ENCODE measurements around the gene AKAP13.

AKAP13 gene

DNA sequence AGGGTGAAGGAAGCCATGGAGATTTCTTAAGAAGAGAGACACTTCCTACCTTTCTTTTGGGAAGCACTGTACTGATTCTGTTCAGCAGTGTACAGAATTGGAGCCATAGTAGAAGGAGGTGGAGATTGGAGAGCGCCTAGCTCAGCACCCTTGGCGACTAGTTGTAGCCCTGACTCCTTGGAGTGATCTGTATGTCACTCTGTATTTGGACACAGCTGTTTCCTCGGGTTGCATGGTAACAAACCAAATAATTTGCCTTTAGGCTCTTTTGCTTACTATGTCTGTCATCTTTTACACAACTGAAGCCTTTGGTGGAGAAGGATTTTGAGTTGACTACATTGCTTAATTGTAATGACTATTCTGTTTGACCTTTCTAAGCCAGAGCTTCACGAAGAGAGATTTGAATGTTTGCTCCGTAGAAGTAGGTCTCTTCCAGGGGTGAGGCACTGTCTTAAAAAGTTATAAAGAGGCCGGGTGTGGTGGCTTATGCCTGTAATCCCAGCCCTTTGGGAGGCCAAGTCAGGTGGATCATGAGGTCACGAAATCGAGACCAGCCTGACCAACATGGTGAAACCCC is 77.1 kb downstream of the AKAP13 start:
- Mint-ChIP-seq H3K27ac (no peak overlapping the region), H3K9me3 (peaks cover 2 to 4% of the 10 kb centered on the region in 2 donors), H3K4me3 (no peak overlapping the region), H3K4me1 (peaks cover 78% of the 10 kb centered on the region), H3K27me3 (no peaks in the 10 kb centered on the region)
- ATAC-seq (no peak), DNase-seq (no peak)

DNA sequence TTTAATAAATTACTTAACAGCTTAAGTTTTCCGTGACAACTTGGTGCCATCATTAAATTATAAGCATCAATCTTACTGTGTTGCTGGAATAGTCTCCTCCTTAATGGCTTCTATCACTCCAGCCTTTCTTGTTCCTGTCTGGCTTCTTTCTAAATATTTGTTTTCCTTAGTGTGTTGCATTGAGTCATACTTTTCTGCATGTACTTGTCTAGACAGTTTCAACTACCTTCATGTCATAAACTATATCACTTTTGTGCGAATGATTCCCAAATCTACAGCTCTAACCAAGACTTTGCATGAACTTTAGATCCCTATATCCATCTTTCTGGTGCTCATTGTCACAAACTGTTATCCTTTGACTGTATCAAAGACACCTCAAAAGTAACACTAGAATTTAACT is 78.4 kb downstream of the AKAP13 start:
- no peak overlapping the region for H3K27ac Mint-ChIP-seq
- H3K27me3 Mint-ChIP-seq = no peaks in the 10 kb centered on the region
- H3K4me1 Mint-ChIP-seq = peaks cover 77% of the 10 kb centered on the region
- H3K9me3 Mint-ChIP-seq = no peaks in the 10 kb centered on the region
- DNase-seq (no peak), ATAC-seq (no peak)
- no peak overlapping the region for H3K4me3 Mint-ChIP-seq

DNA sequence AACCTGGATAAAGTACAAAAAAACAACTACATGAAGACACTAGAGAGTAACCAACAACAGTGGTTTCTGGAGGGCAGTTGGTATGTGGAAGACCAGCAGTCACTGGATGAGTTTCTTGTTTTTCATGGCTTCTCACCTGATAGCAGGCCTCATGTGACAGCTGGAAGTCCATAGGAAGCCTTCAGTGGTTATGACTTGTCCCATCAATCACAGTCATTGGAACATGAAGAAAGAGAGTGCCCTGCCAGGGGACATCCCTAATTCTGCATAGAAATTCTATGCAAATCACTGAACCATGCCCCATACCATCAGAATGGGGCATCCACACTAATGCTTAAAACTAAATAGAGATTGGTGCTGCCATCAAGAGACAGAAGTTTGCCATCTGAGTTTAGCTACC is 81.6 kb downstream of the AKAP13 start:
- no peak overlapping the region for H3K27ac Mint-ChIP-seq
- ATAC-seq (peak; percentile 48), DNase-seq (no peak)
- H3K9me3 Mint-ChIP-seq = no peaks in the 10 kb centered on the region
- H3K4me3 Mint-ChIP-seq = no peak overlapping the region
- peaks cover 63% of the 10 kb centered on the region for H3K4me1 Mint-ChIP-seq
- H3K27me3 Mint-ChIP-seq = no peaks in the 10 kb centered on the region

DNA sequence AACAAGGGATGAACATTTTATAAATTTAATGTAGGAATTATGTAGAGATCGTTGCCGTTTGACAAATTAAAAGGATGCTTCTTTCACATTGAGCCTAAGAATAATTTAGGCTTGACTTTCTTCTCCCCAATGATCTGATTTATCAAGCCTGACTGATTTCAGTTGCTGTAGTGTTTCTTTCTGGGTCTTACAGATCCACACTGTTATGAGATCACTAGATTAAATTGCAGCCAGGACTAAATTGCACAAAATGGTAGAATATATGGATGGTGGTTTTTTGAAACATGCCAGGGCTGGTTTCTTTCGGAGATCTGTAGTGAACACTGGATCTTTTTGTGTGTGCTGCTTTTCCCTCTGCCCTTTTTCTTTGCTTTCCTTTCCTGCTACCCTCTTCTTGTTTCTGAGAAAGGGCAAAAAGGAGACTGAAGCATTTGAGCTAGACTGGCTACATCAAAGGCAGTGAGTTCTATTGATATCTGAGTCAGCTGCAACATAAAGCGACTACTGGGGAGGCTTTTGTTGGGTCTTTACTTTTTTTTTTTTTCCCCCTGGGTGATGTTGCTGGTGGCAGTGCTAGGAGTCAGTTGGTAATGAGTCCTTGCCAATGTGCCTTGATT is 83.0 kb downstream of the AKAP13 start:
- no peaks in the 10 kb centered on the region for H3K27me3 Mint-ChIP-seq
- H3K4me1 Mint-ChIP-seq = peaks cover 69% of the 10 kb centered on the region
- H3K27ac Mint-ChIP-seq = peak overlapping the region; percentile 58 to 59
- H3K9me3 Mint-ChIP-seq = no peaks in the 10 kb centered on the region
- ATAC-seq (peak; percentile 60), DNase-seq (no peak)
- peak overlapping the region; percentile 32 to 47 for H3K4me3 Mint-ChIP-seq

DNA sequence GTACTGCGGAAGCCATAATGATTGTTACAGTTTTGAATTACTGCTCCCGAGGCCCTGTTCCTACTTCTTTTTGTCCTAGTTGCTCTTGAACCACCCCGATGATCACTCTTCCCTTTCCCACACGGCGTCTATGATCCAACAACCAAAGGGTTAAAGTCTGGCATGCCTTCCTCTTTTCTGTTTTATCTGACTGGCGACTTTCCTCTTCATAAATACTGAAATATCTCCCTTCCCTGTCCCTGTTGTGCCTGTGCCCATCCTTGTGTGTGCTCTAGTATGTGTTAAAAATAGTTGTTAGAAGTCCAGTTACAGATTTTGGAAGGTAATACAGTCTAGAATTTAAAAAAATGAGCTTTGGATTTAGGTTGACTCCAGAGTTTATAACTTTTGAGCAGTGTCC is 83.6 kb downstream of the AKAP13 start:
- peak overlapping the region; percentile 32 to 47 for H3K4me3 Mint-ChIP-seq
- peak overlapping the region in 1 of 2 donors; percentile 58 for H3K27ac Mint-ChIP-seq
- no peak for ATAC-seq
- peaks cover 64% of the 10 kb centered on the region for H3K4me1 Mint-ChIP-seq
- H3K27me3 Mint-ChIP-seq = no peaks in the 10 kb centered on the region
- H3K9me3 Mint-ChIP-seq = no peaks in the 10 kb centered on the region
- DNase-seq = no peak

DNA sequence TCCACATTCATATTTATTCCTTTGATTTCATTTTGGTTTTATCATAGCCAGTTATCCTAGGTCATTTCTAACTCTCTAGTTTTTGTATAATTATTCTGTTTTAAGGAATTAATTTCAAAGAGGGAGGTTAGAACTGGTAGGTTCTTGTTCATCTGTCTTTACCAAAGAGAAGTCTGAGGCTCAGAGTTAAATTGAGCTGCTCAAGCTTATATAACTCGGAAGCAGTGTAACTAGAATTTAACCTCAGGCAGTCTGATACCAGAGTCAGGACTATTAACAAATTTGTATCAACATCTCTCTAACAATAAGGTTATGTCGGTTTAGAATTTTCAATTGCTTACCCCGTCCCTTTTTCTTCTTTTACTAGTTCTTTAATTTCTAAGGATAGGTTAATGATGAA is 84.1 kb downstream of the AKAP13 start:
- H3K27me3 Mint-ChIP-seq = no peaks in the 10 kb centered on the region
- ATAC-seq (no peak), DNase-seq (no peak)
- peaks cover 61% of the 10 kb centered on the region for H3K4me1 Mint-ChIP-seq
- H3K4me3 Mint-ChIP-seq = no peak overlapping the region
- H3K27ac Mint-ChIP-seq = no peak overlapping the region
- no peaks in the 10 kb centered on the region for H3K9me3 Mint-ChIP-seq

DNA sequence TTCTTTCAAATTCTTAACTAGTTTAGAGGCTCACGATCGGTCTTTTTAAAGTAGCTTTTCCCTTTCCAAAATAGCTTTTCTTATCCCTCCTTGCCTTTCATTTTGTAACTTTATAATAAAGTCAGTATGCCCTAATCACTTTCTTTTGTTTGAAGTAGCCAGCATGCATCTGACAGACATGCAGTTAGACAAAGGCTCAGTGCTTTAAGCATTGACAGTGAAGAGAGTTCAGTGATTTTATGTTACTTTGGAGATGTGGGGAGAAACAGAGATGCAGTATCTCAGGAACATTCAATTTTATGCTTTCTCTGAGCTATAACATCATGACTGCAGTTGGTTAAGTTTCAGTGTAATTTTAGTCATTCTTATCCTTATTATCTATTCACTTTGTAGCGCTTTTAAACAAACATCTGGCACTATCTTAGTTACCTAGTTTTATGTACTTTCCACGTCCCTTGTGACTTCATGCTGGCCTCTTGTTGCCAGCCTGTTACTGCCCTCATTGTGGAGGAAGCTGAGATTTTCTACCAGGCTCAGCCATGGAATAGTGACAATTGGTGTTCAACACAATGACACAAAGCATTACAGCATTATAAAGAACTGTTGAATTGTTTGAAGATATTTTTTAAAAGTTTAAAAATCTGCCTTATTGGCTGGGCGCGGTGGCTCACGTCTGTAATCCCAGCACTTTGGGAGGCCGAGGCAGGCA is 90.3 kb downstream of the AKAP13 start:
- Mint-ChIP-seq H3K4me3 (no peak overlapping the region), H3K27me3 (no peaks in the 10 kb centered on the region), H3K4me1 (peaks cover 50% of the 10 kb centered on the region), H3K9me3 (no peaks in the 10 kb centered on the region), H3K27ac (no peak overlapping the region)
- DNase-seq (no peak), ATAC-seq (no peak)

DNA sequence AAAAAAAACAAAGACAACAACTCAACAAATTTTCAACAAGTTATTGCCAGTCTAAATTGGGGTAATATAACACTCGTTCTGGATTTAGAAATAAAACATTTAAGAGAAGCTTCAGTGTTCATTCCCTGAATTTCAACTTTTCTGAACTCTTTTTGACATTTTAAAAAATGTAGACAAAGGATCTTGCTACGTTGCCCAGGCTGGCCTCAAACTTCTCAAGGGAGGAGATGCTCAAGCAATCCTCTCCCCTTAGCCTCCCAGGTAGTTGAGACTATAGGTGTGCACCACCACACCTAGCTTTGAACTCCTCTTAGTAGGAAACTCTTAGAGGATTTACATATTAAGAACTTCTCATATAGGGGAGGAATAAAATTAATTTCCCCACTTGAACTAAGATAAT is 91.9 kb downstream of the AKAP13 start:
- ATAC-seq (no peak), DNase-seq (no peak)
- Mint-ChIP-seq H3K27ac (no peak overlapping the region), H3K9me3 (no peaks in the 10 kb centered on the region), H3K27me3 (no peaks in the 10 kb centered on the region), H3K4me3 (no peak overlapping the region), H3K4me1 (peaks cover 56% of the 10 kb centered on the region)

DNA sequence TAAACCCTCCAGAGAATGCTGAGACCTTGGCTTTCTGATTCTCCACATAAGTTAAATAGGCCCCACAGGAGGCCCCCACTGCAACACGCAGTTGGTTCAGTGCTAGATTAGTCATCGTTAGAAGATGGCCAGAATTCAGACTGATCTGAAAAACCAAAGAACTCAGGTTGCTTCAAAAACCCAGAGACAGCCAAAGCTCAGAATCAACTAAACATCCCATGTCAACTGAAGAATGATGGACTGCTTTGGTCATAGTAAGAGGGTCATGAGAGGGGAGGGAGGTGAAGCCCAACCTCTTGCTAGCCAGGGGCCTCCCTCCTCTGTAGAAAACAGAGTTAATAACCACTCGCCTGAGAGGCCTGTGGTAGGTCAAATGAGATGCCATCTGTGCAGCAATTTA is 93.1 kb downstream of the AKAP13 start:
- Mint-ChIP-seq H3K4me3 (peak overlapping the region; percentile 16 to 17), H3K4me1 (peaks cover 54% of the 10 kb centered on the region), H3K9me3 (no peaks in the 10 kb centered on the region), H3K27ac (no peak overlapping the region), H3K27me3 (no peaks in the 10 kb centered on the region)
- peak in 1 of 2 donors; percentile 9 for DNase-seq
- peak; percentile 81 for ATAC-seq

DNA sequence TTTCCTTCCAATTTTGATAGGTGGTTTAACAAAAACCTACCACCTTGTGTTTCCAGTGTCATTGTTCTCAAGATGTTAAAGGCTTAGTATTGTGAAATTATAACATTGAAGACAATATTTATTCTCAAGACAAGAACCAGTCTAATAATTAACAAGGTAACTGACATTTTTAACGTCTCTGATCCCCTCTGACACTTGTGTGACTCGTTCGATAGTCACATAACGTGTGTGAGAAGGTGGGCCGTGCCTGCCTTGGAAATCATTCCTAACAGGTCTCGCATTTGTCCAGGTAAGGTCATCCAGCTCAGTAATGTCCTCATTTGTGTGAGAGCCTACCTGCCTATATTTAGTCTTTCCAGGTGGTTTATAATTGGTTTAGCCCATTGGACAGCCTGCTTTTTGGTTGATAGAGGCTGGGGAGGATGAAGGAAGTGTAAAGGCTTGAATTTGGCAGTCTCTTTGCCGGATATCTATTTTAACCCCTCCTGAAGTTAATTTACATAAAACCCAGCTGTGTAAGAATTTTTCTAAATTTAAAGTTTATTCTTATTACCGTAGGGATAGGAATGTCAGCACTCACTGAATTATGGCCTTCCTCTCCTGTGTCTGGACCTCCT is 94.4 kb downstream of the AKAP13 start:
- Mint-ChIP-seq H3K27ac (peak overlapping the region in 1 of 2 donors; percentile 56), H3K27me3 (no peaks in the 10 kb centered on the region), H3K4me3 (no peak overlapping the region), H3K9me3 (no peaks in the 10 kb centered on the region), H3K4me1 (peaks cover 64% of the 10 kb centered on the region)
- DNase-seq = no peak
- ATAC-seq = no peak

DNA sequence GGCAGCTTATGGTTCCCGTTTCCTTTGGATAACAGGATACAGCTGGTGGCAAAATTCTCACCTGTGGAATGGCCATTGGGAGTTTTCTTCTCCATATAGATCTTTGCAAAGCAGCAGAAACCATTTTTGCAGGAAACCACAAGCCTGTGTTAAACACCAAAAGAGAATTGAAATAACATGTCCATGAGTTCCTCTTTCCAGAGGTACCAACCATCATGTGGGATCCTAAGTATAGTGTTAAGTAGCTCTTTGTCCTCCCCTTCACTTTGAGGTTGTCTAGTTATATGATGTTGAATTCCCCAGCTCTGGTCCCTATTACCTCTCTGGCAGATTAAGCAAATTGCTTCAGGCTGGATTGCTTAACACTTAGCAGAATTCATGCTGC is 94.9 kb downstream of the AKAP13 start:
- no peaks in the 10 kb centered on the region for H3K9me3 Mint-ChIP-seq
- DNase-seq (no peak), ATAC-seq (no peak)
- H3K27ac Mint-ChIP-seq = no peak overlapping the region
- H3K27me3 Mint-ChIP-seq = no peaks in the 10 kb centered on the region
- H3K4me3 Mint-ChIP-seq = no peak overlapping the region
- peaks cover 64% of the 10 kb centered on the region for H3K4me1 Mint-ChIP-seq

DNA sequence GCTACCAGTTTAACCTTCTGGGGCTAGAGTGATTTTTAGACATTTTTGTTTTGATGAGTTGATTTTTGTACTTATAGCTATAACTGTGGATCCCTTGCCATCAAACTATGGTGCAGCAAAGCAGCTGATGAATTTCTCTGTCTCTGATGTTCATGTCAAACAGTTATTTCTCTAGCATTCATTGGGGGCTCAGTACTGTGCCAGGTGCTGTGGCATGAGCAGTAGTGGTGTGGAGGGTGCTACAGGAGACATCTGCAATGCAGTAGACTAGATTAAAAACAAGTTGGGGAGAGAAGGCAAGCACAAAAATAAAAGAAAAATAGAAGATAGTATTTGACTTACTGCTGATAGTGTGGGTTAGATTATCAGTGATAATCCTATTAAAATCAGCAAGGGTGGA is 95.3 kb downstream of the AKAP13 start:
- no peaks in the 10 kb centered on the region for H3K9me3 Mint-ChIP-seq
- no peaks in the 10 kb centered on the region for H3K27me3 Mint-ChIP-seq
- no peak overlapping the region for H3K4me3 Mint-ChIP-seq
- peaks cover 67% of the 10 kb centered on the region for H3K4me1 Mint-ChIP-seq
- H3K27ac Mint-ChIP-seq = no peak overlapping the region
- no peak for DNase-seq
- ATAC-seq = no peak

DNA sequence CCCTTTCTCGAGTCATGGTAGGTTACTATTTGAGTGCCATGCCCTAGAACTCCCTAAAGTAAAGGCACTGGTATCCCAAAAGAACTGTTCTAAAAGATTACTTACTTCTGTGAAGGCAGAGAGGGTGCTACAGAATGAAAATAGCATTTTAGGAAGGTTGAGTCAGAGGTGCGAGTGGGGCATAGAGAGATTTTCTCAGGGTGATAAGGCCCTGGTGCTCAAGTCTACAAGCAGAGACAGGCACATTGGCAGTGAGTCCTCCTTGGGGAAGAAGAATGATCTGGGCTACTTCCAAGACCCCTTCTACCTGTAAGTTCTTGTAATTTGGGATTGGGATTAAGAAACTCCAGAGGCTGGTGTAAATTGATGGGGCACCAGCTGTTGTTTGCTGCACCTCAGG is 96.7 kb downstream of the AKAP13 start:
- peaks cover 81% of the 10 kb centered on the region for H3K4me1 Mint-ChIP-seq
- peak overlapping the region in 1 of 2 donors; percentile 43 for H3K27ac Mint-ChIP-seq
- no peak overlapping the region for H3K4me3 Mint-ChIP-seq

DNA sequence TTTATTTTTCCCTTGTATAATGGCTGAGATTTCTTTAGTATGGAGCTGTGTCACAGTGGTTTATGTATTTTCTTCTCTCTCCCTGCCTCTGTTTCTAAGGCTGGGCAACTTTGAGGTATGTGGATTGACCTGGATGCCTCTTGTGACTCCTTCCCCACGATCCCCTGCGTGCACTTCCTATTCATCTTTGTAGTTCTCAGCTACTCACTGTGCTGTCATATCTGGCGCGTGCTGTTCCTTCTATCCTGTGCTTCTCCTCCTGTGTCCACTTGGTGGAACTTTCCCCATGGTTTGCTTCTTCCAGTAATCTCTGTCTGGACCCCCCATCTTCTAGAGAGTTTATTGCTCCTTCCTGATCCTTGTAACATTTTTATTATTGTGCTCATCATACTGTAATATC is 97.3 kb downstream of the AKAP13 start:
- ATAC-seq (peak; percentile 50), DNase-seq (no peak)

More for the DNA sequence above, 96.7 kb downstream of the AKAP13 start:
- DNase-seq = no peak
- Mint-ChIP-seq H3K27me3 (no peaks in the 10 kb centered on the region), H3K9me3 (no peaks in the 10 kb centered on the region)
- ATAC-seq = no peak

DNA sequence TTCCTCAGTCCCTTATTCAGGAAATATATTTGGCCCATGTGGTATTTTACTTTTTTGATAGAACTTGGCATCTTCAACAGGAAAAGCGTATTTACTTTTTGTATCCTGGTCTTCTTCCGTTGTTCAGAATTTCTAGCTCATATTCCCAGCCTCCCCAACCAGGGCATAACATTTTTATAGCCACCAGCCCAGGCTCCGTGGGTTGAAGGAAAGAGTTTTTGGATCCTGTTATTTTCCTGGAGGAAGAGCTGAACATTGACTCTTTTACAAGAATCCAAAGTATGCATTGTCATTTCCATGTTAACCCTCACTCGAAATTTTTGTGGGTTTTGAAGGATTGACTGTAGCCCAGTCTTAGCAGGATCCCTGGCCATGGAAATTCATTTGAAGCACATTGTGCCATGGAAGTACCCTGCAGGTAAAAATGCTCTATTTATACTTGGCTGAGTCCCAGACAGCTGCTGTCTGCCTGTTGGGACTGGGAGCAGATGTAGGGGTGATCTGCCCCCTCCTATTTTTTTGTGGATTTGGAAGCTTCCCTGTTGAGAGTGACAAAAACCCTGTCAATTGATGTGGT is 98.8 kb downstream of the AKAP13 start:
- ATAC-seq = no peak
- Mint-ChIP-seq H3K4me3 (no peak overlapping the region), H3K27me3 (no peaks in the 10 kb centered on the region), H3K9me3 (no peaks in the 10 kb centered on the region), H3K27ac (peak overlapping the region in 1 of 2 donors; percentile 45), H3K4me1 (peaks cover 78% of the 10 kb centered on the region)
- no peak for DNase-seq

More for the DNA sequence above, 97.3 kb downstream of the AKAP13 start:
- H3K9me3 Mint-ChIP-seq = no peaks in the 10 kb centered on the region
- H3K4me1 Mint-ChIP-seq = peaks cover 86% of the 10 kb centered on the region
- no peaks in the 10 kb centered on the region for H3K27me3 Mint-ChIP-seq
- H3K27ac Mint-ChIP-seq = peak overlapping the region in 1 of 2 donors; percentile 15
- H3K4me3 Mint-ChIP-seq = peak overlapping the region in 1 of 2 donors; percentile 27

DNA sequence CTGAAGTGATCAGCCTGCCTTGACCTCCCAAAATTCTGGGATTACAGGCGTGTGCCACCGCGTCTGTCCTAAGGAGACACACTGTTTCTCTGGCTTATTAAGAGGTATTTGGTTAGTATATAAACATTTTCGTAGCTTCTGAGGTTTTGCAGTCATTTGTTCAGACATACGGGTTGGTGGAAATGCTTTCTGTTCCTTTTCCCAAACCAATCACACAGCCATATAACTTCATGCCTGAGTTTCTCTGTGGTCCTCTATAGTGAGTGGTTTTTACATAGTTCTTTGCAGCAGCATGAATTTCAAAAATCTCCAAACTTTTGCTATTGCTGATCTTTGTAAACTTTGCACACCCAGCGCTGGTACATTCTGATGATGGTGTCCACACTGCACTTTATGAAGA is 100.5 kb downstream of the AKAP13 start:
- ATAC-seq (no peak), DNase-seq (no peak)
- Mint-ChIP-seq H3K27me3 (no peaks in the 10 kb centered on the region), H3K9me3 (no peaks in the 10 kb centered on the region), H3K4me3 (no peak overlapping the region), H3K27ac (peak overlapping the region in 1 of 2 donors; percentile 38), H3K4me1 (peaks cover 70% of the 10 kb centered on the region)
